SJCRH30 (cell line): Measurements from ENCODE around the gene RPEL1. TPM values are rescaled to one million over a fixed set of nuclear protein-coding genes. Genes with fewer than 3 reads are reported as not detected.

Source experiments
- DNase-seq, 2 experiments: peaks; one replicate each; pipeline ENCODE4 v3.0.0-alpha.2; 2015 to 2020
- H3K27ac ChIP-seq: fragments of 250-450 bp; sonication (Bioruptor Pico); 2 replicates; pipeline ENCODE4 v1.5.1; 2020; ENCODE audit warnings: mild to moderate bottlenecking, moderate library complexity
- H3K27me3 ChIP-seq: fragments of 250-450 bp; sonication (Bioruptor Pico); 2 replicates; pipeline ENCODE4 v1.5.1; 2020; ENCODE audit warnings: mild to moderate bottlenecking, moderate library complexity
- H3K36me3 ChIP-seq: fragments of 250-450 bp; sonication (Bioruptor Pico); 2 replicates; pipeline ENCODE4 v1.5.1; 2020; ENCODE audit warnings: mild to moderate bottlenecking, moderate library complexity
- H3K4me1 ChIP-seq: fragments of 250-450 bp; sonication (Bioruptor Pico); 2 replicates; pipeline ENCODE4 v1.5.1; 2020; ENCODE audit warnings: mild to moderate bottlenecking, moderate library complexity
- H3K4me3 ChIP-seq: fragments of 250-450 bp; sonication (Bioruptor Pico); 2 replicates; pipeline ENCODE4 v1.5.1; 2020; ENCODE audit warnings: mild to moderate bottlenecking, moderate library complexity
- H3K9me3 ChIP-seq: fragments of 250-450 bp; sonication (Bioruptor Pico); replicated peaks from 2 replicates; pipeline ENCODE4 v1.5.1; 2020; ENCODE audit warnings: mild to moderate bottlenecking, moderate library complexity
- total RNA-seq: library from RNA; depleted of rRNA; stranded (reverse); fragments of >200 nt; shearing (Covaris generic); gene quantifications from 2 replicates; pipeline ENCODE4 v1.2.3, GENCODE V29; 2014; rRNA removed

Gene RPEL1
- total RNA-seq, 1 experiment from 2014 or later = not detected

GRCh38 chr10:103280506-103280905 lies 34.8 kb downstream of the RPEL1 start:
- no peaks in the 10 kb centered on the region for H3K27me3 ChIP-seq
- no peaks in the 10 kb centered on the region for H3K36me3 ChIP-seq

GRCh38 chr10:103281753-103282152 lies 36.1 kb downstream of the RPEL1 start:
- Histone ChIP-seq H3K27ac (no peak overlapping the region), H3K27me3 (no peaks in the 10 kb centered on the region), H3K4me3 (no peak overlapping the region), H3K4me1 (peaks cover 4% of the 10 kb centered on the region; the same call in 1 of the 2 replicates), H3K36me3 (no peaks in the 10 kb centered on the region), H3K9me3 (no peaks in the 10 kb centered on the region)
- DNase-seq = peak; percentile 90 to 91

More at GRCh38 chr10:103280506-103280905, 34.8 kb downstream of the RPEL1 start:
- H3K4me1 ChIP-seq = peaks cover 4% of the 10 kb centered on the region; the same call in 1 of the 2 replicates
- H3K27ac ChIP-seq = no peak overlapping the region
- no peak for DNase-seq
- no peak overlapping the region for H3K4me3 ChIP-seq
- H3K9me3 ChIP-seq = no peaks in the 10 kb centered on the region

GRCh38 chr10:103282961-103283360 lies 37.3 kb downstream of the RPEL1 start:
- Histone ChIP-seq H3K27ac (no peak overlapping the region), H3K27me3 (no peaks in the 10 kb centered on the region), H3K4me1 (peaks cover 4% of the 10 kb centered on the region; the same call in 1 of the 2 replicates), H3K4me3 (no peak overlapping the region), H3K9me3 (no peaks in the 10 kb centered on the region), H3K36me3 (no peaks in the 10 kb centered on the region)
- no peak for DNase-seq

- no peak overlapping the region for H3K4me3 ChIP-seq
- 0 out of 2 replicates have a peak, but pooled peaks cover 4% of the 10 kb centered on the region for H3K27me3 ChIP-seq
- peaks cover 4% of the 10 kb centered on the region; the same call in 1 of the 2 replicates for H3K4me1 ChIP-seq
- no peak overlapping the region for H3K27ac ChIP-seq
- H3K36me3 ChIP-seq = no peaks in the 10 kb centered on the region
- H3K9me3 ChIP-seq = no peaks in the 10 kb centered on the region
- no peak for DNase-seq
Measured at GRCh38 chr10:103284170-103284569, 38.5 kb downstream of the RPEL1 start.

- H3K27me3 ChIP-seq = 0 out of 2 replicates have a peak, but pooled peaks cover 4% of the 10 kb centered on the region
- H3K36me3 ChIP-seq = no peaks in the 10 kb centered on the region
- no peak for DNase-seq
- H3K9me3 ChIP-seq = no peaks in the 10 kb centered on the region
- no peaks in the 10 kb centered on the region for H3K4me1 ChIP-seq
- H3K27ac ChIP-seq = no peak overlapping the region
- no peak overlapping the region for H3K4me3 ChIP-seq
Measured at GRCh38 chr10:103287992-103288391, 42.3 kb downstream of the RPEL1 start.

- H3K27ac ChIP-seq = no peak overlapping the region
- no peaks in the 10 kb centered on the region for H3K9me3 ChIP-seq
- H3K27me3 ChIP-seq = 0 out of 2 replicates have a peak, but pooled peaks cover 4% of the 10 kb centered on the region
- DNase-seq = no peak
- no peak overlapping the region for H3K4me3 ChIP-seq
- no peaks in the 10 kb centered on the region for H3K36me3 ChIP-seq
- no peaks in the 10 kb centered on the region for H3K4me1 ChIP-seq
Measured at GRCh38 chr10:103291588-103291987, 45.9 kb downstream of the RPEL1 start.

- no peak for DNase-seq
- H3K27ac ChIP-seq = no peak overlapping the region
- H3K36me3 ChIP-seq = no peaks in the 10 kb centered on the region
- no peak overlapping the region for H3K4me3 ChIP-seq
- H3K27me3 ChIP-seq = no peaks in the 10 kb centered on the region
- no peaks in the 10 kb centered on the region for H3K9me3 ChIP-seq
- no peaks in the 10 kb centered on the region for H3K4me1 ChIP-seq
Measured at GRCh38 chr10:103295374-103296015, 49.8 kb downstream of the RPEL1 start.

Other genes with a start within 250 kb of the RPEL1 start
- 77.0 and 78.4 TPM in 2 replicates for gene NT5C2, start 52.6 kb upstream of the RPEL1 start, total RNA-seq
- gene INA, start 31.3 kb downstream of the RPEL1 start, total RNA-seq = not detected in 2 replicates
- gene PCGF6, start 105.3 kb downstream of the RPEL1 start, total RNA-seq = 25.0 and 28.9 TPM in 2 replicates
- gene TAF5, start 122.1 kb downstream of the RPEL1 start, total RNA-seq = 20.7 and 23.2 TPM in 2 replicates
- gene ATP5MK, start 150.6 kb downstream of the RPEL1 start, total RNA-seq = 307 and 321 TPM in 2 replicates
- gene PDCD11, start 150.7 kb downstream of the RPEL1 start, total RNA-seq = 76.1 and 80.0 TPM in 2 replicates
- 34.8 and 35.0 TPM in 2 replicates for gene CALHM2, start 206.5 kb downstream of the RPEL1 start, total RNA-seq
- 0.02 and 0.13 TPM in 2 replicates for gene CALHM1, start 213.0 kb downstream of the RPEL1 start, total RNA-seq
- not detected in 2 replicates for gene CALHM3, start 233.4 kb downstream of the RPEL1 start, total RNA-seq
- gene NEURL1, start 247.8 kb downstream of the RPEL1 start, total RNA-seq = 2.6 and 4.1 TPM in 2 replicates